ENCODE data around the gene KCNMB2.

KCNMB2 gene

DNA sequence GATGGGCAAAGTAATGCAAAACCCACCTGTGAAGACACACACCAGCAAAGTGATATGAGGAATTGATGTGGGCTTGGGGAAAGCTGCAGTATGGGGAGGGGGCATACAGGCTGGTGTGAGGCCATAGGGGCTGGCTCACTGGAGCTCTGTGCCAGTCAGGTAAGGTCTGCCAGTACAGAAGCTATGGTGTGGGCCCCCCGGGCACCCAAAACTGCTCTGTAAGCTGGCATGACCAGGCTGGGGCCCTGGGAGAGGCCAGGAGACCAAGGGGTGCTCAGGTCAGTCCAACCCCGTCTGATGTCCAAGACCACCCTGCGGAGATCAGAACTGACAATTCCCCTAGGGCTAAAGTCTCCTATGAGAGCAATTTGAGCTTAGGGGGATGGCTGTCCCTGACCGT lies 163.1 kb downstream of the KCNMB2 start:
- Histone ChIP-seq H2BK5ac (ENCODE audit: low read length) (no peak overlapping the region), H2AK5ac (ENCODE audit: low read depth, low read length) (no peak overlapping the region), H2BK120ac (ENCODE audit: low read depth, low read length) (no peak overlapping the region), H3K27ac (replicated peaks; ENCODE audit: low read length) (no peak overlapping the region), H3K36me3 (replicated peaks in 1 of 2; ENCODE audit: control insufficient read depth in 2 of 2, insufficient read depth in 2 of 2, low read length in 2 of 2) (no peaks in the 10 kb centered on the region), H3K79me1 (ENCODE audit: low read depth, low read length) (no peaks in the 10 kb centered on the region), H3K4me3 (ENCODE audit: low read length in 2 of 2) (no peak overlapping the region), H2BK15ac (ENCODE audit: low read length) (no peak overlapping the region), H3K4ac (ENCODE audit: low read length) (no peak overlapping the region), H3K4me2 (ENCODE audit: insufficient read depth, low read length, poor library complexity, severe bottlenecking) (no peak overlapping the region), H2BK12ac (ENCODE audit: low read length) (no peak overlapping the region), H3K9me3 (replicated peaks in 1 of 2; ENCODE audit: control insufficient read depth in 2 of 2, insufficient read depth in 1 of 2, low read depth in 1 of 2, low read length in 2 of 2) (no peaks in the 10 kb centered on the region), H2AFZ (ENCODE audit: low read length) (no peak overlapping the region), H3K18ac (ENCODE audit: low read length) (no peak overlapping the region), H3K27me3 (ENCODE audit: control insufficient read depth in 3 of 3, insufficient read depth in 3 of 3, low read depth in 1 of 3, low read length in 3 of 3) (no peaks in the 10 kb centered on the region), H3K4me1 (ENCODE audit: control insufficient read depth in 2 of 2, insufficient read depth in 1 of 2, low read depth in 1 of 2, low read length in 2 of 2) (no peaks in the 10 kb centered on the region), H3K23ac (ENCODE audit: low read depth, low read length, poor library complexity) (no peak overlapping the region), H4K8ac (ENCODE audit: low read depth, low read length) (no peak overlapping the region), H3K14ac (ENCODE audit: low read length) (no peak overlapping the region), H3K9ac (ENCODE audit: low read depth, low read length, poor library complexity) (no peak overlapping the region), H4K91ac (ENCODE audit: low read depth, low read length, poor library complexity) (no peak overlapping the region)
- DNase-seq (ENCODE audit: low spot score), result no peak
- WGBS, 2 donors (ENCODE audit: extremely low coverage in 2 of 2, insufficient read length in 2 of 2, insufficient replicate concordance in 1 of 2), result no CpG with 5 or more reads among the region's 4 CpGs

DNA sequence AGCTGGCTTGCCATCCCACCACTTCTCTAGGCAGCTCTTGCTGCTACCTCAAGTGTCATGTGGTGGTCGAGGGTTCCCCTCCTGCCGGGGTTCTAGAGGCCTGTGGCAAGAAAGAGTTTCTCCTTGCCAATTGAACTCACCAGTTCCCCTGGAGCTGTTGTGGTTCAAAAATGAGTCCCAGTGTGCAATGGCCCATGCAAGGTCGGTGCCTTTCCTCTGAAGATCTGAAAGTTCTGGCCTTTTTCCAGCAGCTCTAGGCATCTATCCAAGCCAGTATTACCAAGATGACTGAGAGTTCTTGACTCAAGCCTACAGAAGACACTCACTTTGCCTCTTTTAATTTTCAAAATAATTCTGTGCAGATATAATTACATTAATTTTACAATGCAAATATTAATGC lies 163.6 kb downstream of the KCNMB2 start:
- H3K36me3 ChIP-seq (replicated peaks in 1 of 2; ENCODE audit: control insufficient read depth in 2 of 2, insufficient read depth in 2 of 2, low read length in 2 of 2), result no peaks in the 10 kb centered on the region
- no CpG with 5 or more reads among the region's 3 CpGs for WGBS, 2 donors (ENCODE audit: extremely low coverage in 2 of 2, insufficient read length in 2 of 2, insufficient replicate concordance in 1 of 2)
- no peak overlapping the region for H3K23ac ChIP-seq (ENCODE audit: low read depth, low read length, poor library complexity)
- H3K27me3 ChIP-seq (ENCODE audit: control insufficient read depth in 3 of 3, insufficient read depth in 3 of 3, low read depth in 1 of 3, low read length in 3 of 3), result no peaks in the 10 kb centered on the region
- H2BK15ac ChIP-seq (ENCODE audit: low read length), result no peak overlapping the region
- H3K27ac ChIP-seq (replicated peaks; ENCODE audit: low read length), result no peak overlapping the region
- H4K8ac ChIP-seq (ENCODE audit: low read depth, low read length), result no peak overlapping the region
- H3K79me1 ChIP-seq (ENCODE audit: low read depth, low read length), result no peaks in the 10 kb centered on the region
- H3K14ac ChIP-seq (ENCODE audit: low read length), result no peak overlapping the region
- no peak overlapping the region for H3K9ac ChIP-seq (ENCODE audit: low read depth, low read length, poor library complexity)
- H2BK120ac ChIP-seq (ENCODE audit: low read depth, low read length), result no peak overlapping the region
- H4K91ac ChIP-seq (ENCODE audit: low read depth, low read length, poor library complexity), result no peak overlapping the region
- H3K9me3 ChIP-seq (replicated peaks in 1 of 2; ENCODE audit: control insufficient read depth in 2 of 2, insufficient read depth in 1 of 2, low read depth in 1 of 2, low read length in 2 of 2), result no peaks in the 10 kb centered on the region
- no peak for DNase-seq (ENCODE audit: low spot score)
- no peak overlapping the region for H3K4ac ChIP-seq (ENCODE audit: low read length)
- H2AFZ ChIP-seq (ENCODE audit: low read length), result no peak overlapping the region
- no peak overlapping the region for H3K4me3 ChIP-seq (ENCODE audit: low read length in 2 of 2)
- no peaks in the 10 kb centered on the region for H3K4me1 ChIP-seq (ENCODE audit: control insufficient read depth in 2 of 2, insufficient read depth in 1 of 2, low read depth in 1 of 2, low read length in 2 of 2)
- H2BK5ac ChIP-seq (ENCODE audit: low read length), result no peak overlapping the region
- H3K18ac ChIP-seq (ENCODE audit: low read length), result no peak overlapping the region
- no peak overlapping the region for H2AK5ac ChIP-seq (ENCODE audit: low read depth, low read length)
- no peak overlapping the region for H2BK12ac ChIP-seq (ENCODE audit: low read length)
- no peak overlapping the region for H3K4me2 ChIP-seq (ENCODE audit: insufficient read depth, low read length, poor library complexity, severe bottlenecking)

GRCh38 chr3:178703268-178703975 lies 167.2 kb downstream of the KCNMB2 start:
- H2BK5ac ChIP-seq (ENCODE audit: low read length), result no peak overlapping the region
- no peak overlapping the region for H2BK12ac ChIP-seq (ENCODE audit: low read length)
- H3K4me1 ChIP-seq (ENCODE audit: control insufficient read depth in 2 of 2, insufficient read depth in 1 of 2, low read depth in 1 of 2, low read length in 2 of 2), result no peaks in the 10 kb centered on the region
- H3K9ac ChIP-seq (ENCODE audit: low read depth, low read length, poor library complexity), result no peak overlapping the region
- no peak overlapping the region for H2BK120ac ChIP-seq (ENCODE audit: low read depth, low read length)
- H3K27me3 ChIP-seq (ENCODE audit: control insufficient read depth in 3 of 3, insufficient read depth in 3 of 3, low read depth in 1 of 3, low read length in 3 of 3), result no peaks in the 10 kb centered on the region
- H3K27ac ChIP-seq (replicated peaks; ENCODE audit: low read length), result no peak overlapping the region
- no peaks in the 10 kb centered on the region for H3K9me3 ChIP-seq (replicated peaks in 1 of 2; ENCODE audit: control insufficient read depth in 2 of 2, insufficient read depth in 1 of 2, low read depth in 1 of 2, low read length in 2 of 2)
- no peak overlapping the region for H3K23ac ChIP-seq (ENCODE audit: low read depth, low read length, poor library complexity)
- no peaks in the 10 kb centered on the region for H3K36me3 ChIP-seq (replicated peaks in 1 of 2; ENCODE audit: control insufficient read depth in 2 of 2, insufficient read depth in 2 of 2, low read length in 2 of 2)
- H3K4me3 ChIP-seq (ENCODE audit: low read length in 2 of 2), result no peak overlapping the region
- no peak overlapping the region for H3K4me2 ChIP-seq (ENCODE audit: insufficient read depth, low read length, poor library complexity, severe bottlenecking)
- H3K18ac ChIP-seq (ENCODE audit: low read length), result no peak overlapping the region
- H3K14ac ChIP-seq (ENCODE audit: low read length), result no peak overlapping the region
- no peak for DNase-seq (ENCODE audit: low spot score)
- H2AFZ ChIP-seq (ENCODE audit: low read length), result no peak overlapping the region
- no peak overlapping the region for H4K91ac ChIP-seq (ENCODE audit: low read depth, low read length, poor library complexity)
- H2BK15ac ChIP-seq (ENCODE audit: low read length), result no peak overlapping the region
- H3K79me1 ChIP-seq (ENCODE audit: low read depth, low read length), result no peaks in the 10 kb centered on the region
- no CpG with 5 or more reads among the region's 1 CpG for WGBS, 2 donors (ENCODE audit: extremely low coverage in 2 of 2, insufficient read length in 2 of 2, insufficient replicate concordance in 1 of 2)
- H3K4ac ChIP-seq (ENCODE audit: low read length), result no peak overlapping the region
- no peak overlapping the region for H4K8ac ChIP-seq (ENCODE audit: low read depth, low read length)
- no peak overlapping the region for H2AK5ac ChIP-seq (ENCODE audit: low read depth, low read length)

DNA sequence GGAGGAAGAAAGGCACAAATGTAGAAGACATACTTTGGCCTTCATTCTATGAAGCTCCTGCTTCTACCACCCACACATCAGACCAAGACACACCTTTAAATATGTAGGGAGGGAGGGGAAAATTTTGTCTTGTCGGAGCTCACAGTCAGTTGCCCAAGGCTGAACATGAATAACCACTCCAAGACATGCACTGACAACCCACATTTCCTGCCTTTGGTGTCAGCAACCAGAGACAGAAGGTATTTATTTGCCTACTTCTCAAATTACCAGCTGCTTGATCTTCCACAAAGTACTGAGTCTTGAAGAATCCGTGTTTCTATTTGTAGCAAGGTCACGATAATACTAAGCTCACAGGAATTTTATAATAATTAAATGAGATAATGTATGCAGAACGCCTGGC lies 169.7 kb downstream of the KCNMB2 start:
- no peaks in the 10 kb centered on the region for H3K4me1 ChIP-seq (ENCODE audit: control insufficient read depth in 2 of 2, insufficient read depth in 1 of 2, low read depth in 1 of 2, low read length in 2 of 2)
- H3K4me2 ChIP-seq (ENCODE audit: insufficient read depth, low read length, poor library complexity, severe bottlenecking), result no peak overlapping the region

More for the DNA sequence above, 169.7 kb downstream of the KCNMB2 start:
- Histone ChIP-seq H3K79me1 (ENCODE audit: low read depth, low read length) (no peaks in the 10 kb centered on the region), H4K8ac (ENCODE audit: low read depth, low read length) (no peak overlapping the region), H2AFZ (ENCODE audit: low read length) (no peak overlapping the region), H2BK12ac (ENCODE audit: low read length) (no peak overlapping the region), H3K4ac (ENCODE audit: low read length) (no peak overlapping the region), H3K27ac (replicated peaks; ENCODE audit: low read length) (no peak overlapping the region), H3K9me3 (replicated peaks in 1 of 2; ENCODE audit: control insufficient read depth in 2 of 2, insufficient read depth in 1 of 2, low read depth in 1 of 2, low read length in 2 of 2) (no peaks in the 10 kb centered on the region), H3K9ac (ENCODE audit: low read depth, low read length, poor library complexity) (no peak overlapping the region), H2BK5ac (ENCODE audit: low read length) (no peak overlapping the region), H3K23ac (ENCODE audit: low read depth, low read length, poor library complexity) (no peak overlapping the region), H3K14ac (ENCODE audit: low read length) (no peak overlapping the region), H3K4me3 (ENCODE audit: low read length in 2 of 2) (no peak overlapping the region), H2AK5ac (ENCODE audit: low read depth, low read length) (no peak overlapping the region), H3K36me3 (replicated peaks in 1 of 2; ENCODE audit: control insufficient read depth in 2 of 2, insufficient read depth in 2 of 2, low read length in 2 of 2) (no peaks in the 10 kb centered on the region), H3K27me3 (ENCODE audit: control insufficient read depth in 3 of 3, insufficient read depth in 3 of 3, low read depth in 1 of 3, low read length in 3 of 3) (no peaks in the 10 kb centered on the region), H2BK15ac (ENCODE audit: low read length) (no peak overlapping the region), H4K91ac (ENCODE audit: low read depth, low read length, poor library complexity) (no peak overlapping the region), H2BK120ac (ENCODE audit: low read depth, low read length) (no peak overlapping the region), H3K18ac (ENCODE audit: low read length) (no peak overlapping the region)
- no CpG with 5 or more reads among the region's 4 CpGs for WGBS, 2 donors (ENCODE audit: extremely low coverage in 2 of 2, insufficient read length in 2 of 2, insufficient replicate concordance in 1 of 2)
- no peak for DNase-seq (ENCODE audit: low spot score)

Data from neuronal stem cell (in vitro differentiated cells).